ENCODE results near the gene IMPG2.

The IMPG2 gene

DNA sequence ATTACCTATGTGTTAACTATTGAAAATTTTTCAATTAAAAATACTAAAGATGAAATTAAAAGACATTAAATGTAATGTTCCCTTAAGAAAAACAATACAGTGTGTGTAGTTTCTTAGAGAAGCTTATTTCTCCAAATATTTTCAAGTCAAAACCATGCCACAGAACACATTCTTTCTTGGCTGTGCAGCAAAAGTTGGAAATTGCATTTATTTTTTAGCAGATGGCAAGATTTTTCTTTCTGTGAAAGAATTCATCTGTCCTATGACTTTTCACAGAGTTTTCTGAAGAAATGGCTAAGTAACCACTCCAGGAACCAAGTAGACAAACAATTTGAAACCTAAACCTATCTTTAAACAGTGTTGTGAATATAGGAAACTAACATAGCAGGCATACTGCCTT lies 47.2 kb downstream of the IMPG2 start:
- no peak for FAIRE-seq

DNA sequence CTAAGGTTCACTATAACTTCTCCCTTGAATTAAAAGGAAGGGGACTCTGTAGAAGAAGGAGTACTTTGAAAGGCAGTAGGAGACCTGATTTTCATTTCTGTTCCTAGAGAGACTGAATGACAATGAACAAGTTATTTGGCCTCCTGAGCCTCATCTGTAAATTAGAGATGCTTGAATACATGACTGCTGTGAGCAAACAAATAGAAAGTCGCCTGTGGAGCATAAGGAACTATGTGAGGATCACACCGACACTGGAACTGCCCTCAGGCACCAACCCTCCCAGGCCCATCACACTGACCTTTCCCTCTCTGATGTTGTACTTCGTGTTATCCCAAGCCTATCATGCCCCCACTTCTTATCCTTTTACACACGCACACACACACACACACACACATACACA lies 48.6 kb downstream of the IMPG2 start:
- FAIRE-seq, result no peak

DNA sequence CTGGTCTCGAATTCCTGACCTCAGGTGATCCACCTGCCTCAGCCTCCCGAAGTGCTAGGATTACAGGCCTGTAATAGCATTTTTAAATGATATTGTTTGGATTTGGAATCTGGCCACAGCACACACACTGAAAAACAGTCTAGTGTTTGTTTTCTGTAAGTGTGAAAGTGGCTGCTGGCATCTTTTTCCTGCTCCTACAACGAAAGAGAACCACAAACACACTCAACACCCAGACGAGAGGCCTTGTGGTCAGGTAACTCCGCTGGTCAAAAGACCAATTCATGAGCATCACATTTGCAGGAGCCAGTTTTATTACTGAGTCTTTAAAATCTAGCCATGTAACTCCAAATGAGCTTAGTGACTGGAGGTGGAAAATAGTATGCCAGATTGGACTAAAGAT lies 50.2 kb downstream of the IMPG2 start:
- FAIRE-seq, result no peak

DNA sequence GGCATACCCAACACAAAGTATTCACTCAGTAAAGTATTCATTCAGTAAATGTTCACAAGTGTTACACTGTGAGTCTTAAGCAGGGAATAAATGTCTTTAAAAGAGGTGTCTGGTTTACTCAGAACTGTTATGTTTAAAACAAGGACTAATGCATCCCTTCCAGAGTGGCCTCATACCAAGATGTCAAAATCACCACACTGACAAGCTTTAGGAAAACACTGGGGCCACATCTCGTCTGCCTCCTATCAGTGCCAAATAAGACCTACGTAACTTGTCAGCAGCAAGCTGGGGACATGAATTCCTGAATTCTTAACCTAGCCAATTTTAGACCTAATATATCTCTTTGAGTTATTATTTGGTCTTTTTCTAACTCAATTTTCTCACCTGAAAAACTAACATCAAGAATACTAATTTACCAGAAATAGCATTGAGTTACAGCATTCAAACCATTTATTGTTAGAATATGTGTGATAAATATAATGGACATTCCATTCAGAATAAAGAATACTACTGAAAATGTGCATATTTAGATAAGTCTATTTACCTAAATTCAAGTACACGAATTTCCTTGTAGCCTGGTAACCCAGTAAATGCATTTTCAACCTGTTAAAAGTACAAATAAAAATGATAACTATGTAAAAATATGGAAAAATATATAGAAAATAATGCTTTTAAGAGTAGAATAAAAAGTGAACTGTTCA lies 51.3 kb downstream of the IMPG2 start:
- FAIRE-seq, result no peak

- FAIRE-seq, result no peak
Observed at GRCh38 chr3:101268141-101268540, 52.2 kb downstream of the IMPG2 start.

GRCh38 chr3:101266566-101266965 lies 53.8 kb downstream of the IMPG2 start:
- no peak for FAIRE-seq

- no peak for FAIRE-seq
Observed at GRCh38 chr3:101266071-101266470, 54.3 kb downstream of the IMPG2 start.

DNA sequence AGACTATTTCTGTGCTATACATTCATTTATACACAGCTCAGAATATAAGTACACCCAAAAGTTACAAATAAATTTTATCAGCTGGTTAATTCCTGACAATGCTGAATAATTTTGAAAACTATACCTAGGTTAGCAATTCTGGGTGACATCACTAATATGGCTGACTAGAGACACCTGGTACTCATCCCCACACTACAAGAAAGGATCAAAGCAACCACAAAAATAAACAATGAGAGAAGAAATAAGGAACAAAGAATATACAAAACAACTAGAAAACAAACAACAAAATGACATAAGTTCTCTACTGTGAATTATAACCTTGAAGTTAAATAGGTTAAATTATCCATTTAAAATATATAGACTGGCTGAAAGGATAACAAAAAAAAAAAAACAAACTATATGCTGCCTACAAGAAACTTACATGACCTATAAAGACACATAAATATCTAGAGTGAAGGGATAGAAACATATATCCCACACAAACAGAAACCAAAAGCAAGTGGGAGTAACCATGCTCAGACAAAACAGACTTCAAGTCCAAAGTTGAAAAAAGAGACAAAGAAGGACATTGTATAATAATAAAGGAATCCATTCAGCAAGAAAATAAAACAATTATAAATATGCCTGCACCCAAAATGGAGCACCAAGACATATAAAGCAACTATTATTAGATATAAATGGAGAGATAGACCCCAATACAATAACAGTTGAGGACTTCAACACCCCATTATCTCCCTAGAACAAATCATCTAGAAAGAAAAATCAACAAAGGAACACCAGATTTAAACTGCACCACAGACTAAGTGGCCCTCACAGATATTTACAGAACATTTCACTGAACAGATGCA lies 57.8 kb downstream of the IMPG2 start:
- FAIRE-seq, result no peak

GRCh38 chr3:101261506-101261905 lies 58.9 kb downstream of the IMPG2 start:
- FAIRE-seq, result no peak

DNA sequence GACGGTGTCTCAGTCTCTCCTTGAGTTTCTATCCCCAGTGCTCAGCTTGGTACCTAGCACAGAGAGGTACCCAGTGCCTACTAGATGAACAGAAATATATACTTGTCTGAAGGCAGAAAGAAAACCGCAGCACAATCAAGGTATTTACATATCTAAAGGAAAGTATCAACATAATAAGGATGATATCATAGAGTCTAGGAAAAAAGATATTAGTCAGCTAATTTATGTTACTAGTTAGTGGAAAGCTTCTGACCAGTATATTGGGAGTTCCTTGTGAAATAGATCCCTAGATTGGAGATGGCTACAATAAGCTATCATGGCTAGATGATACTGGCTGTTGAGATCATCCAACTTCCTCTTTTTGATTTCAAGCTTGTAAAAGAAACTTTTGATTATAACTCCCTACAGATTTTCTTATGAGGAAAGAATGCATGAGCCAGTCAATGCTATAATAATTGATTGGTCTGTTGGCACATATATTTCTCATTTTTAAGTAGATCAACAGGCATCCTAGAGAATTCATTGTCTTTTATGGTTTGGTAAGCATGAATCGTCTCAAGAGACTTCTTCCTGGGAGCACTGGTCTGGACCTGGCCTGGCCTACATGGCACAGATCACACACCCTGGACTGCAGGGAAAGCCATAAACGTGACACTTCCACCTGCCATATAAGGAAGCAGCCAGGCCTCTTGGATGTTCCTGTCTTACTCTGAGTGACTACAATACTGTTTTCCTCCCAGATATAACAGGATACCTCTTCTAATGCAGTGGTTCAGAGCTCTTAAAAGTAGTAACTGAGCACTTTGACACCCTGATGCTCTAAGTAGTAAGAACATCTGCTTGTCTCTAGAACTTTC lies 60.7 kb downstream of the IMPG2 start:
- FAIRE-seq, result no peak

GRCh38 chr3:101256511-101256910 lies 63.9 kb downstream of the IMPG2 start:
- FAIRE-seq, result no peak

DNA sequence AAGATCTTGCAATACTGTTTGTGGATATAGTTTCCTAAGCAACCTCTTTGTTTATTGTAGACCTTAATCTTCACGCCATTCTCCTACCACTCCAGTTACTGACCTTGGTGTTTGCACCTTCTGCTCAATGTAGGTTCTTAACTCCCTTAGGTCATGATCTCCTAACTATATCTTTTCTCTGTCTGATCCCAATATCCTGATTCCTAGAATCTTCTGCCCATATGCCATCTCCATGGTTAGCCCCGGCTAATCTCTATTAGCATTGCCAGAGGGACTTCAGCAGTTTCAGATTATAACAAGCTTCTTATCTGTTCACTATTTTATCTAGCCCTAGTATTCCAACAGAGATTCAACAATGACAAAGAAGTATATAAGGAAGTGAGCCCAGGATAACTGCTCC lies 64.9 kb downstream of the IMPG2 start:
- no peak for FAIRE-seq

DNA sequence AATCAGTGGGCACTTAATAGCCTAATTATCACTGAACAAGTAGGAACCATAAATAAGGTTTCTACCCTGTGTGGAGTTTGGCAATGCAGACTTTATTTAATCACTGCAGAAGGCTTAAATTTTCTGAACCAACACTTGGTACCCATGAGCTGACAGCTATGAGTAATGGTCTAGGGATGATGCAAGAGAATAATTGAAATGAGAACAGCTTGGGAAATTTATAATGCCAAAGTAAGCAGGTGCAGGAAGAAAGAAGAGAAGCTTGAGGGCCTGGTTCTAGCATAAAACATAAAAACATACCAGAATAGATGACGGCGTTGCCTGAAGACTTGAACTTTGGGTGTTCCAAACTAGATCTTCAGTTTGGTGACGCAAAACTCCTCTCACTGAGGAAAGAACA lies 67.0 kb downstream of the IMPG2 start:
- FAIRE-seq, result no peak

DNA sequence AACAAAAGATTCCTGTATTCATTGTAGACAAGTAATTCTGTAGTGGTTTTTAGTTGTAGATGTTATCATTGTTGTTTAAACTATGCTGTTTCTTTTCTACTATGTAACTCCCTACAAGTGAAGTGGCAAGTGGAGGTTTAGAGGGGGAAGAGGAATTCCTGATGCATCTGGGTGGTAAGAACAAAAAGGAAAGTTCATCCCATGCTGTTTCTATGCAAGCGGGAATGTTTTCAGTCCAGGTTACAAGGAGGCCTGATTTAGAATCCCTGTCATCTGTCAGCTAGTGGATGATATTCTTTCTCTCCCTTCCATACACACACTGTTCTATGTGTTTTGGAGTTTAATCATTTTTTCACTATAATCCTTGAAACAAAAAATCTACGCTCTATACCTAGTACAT lies 67.4 kb downstream of the IMPG2 start:
- no peak for FAIRE-seq

- no peak for FAIRE-seq
Observed at GRCh38 chr3:101252307-101252706, 68.1 kb downstream of the IMPG2 start.

DNA sequence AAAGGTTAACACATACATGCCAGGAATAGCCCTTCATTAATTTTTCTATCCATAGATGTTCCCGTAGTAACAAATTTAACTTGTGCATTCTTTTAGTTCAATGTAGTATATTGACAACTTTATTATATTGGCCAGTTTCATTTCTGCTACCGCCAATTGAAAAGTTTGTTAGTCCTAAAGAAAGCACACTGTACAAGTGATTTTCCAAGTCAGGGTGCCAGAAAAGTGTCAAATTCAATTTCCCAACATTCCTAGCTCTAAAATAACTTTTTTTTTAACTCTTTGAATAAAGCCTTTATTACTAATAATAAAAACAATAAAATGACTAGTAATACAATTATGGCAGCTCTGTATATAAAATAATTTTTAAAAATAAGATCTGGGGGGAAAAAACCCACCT lies 68.9 kb downstream of the IMPG2 start:
- no peak for FAIRE-seq

DNA sequence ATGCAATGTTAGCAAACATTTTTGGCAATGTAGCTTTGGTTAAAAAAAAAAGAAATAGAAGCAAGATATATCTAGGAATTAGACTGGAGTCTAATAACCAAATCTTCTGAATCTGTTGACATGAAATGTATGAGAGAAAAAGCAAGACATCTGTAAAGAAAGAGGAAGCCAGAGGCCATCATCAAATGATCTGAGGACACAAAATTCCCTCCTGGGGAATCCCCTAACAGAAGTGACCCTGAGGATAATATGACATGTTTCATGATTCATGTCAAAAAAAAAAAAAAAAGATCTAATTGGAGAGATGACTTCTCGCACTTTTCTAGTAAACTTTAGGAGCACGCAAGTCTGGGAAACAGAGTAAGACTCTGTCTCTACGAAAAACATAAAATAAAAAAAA lies 70.9 kb downstream of the IMPG2 start:
- FAIRE-seq, result no peak

GRCh38 chr3:101248736-101249135 lies 71.6 kb downstream of the IMPG2 start:
- FAIRE-seq, result no peak

- FAIRE-seq, result no peak
Observed at GRCh38 chr3:101244212-101244575, 76.2 kb downstream of the IMPG2 start.

GRCh38 chr3:101243285-101244211 lies 76.8 kb downstream of the IMPG2 start:
- no peak for FAIRE-seq

DNA sequence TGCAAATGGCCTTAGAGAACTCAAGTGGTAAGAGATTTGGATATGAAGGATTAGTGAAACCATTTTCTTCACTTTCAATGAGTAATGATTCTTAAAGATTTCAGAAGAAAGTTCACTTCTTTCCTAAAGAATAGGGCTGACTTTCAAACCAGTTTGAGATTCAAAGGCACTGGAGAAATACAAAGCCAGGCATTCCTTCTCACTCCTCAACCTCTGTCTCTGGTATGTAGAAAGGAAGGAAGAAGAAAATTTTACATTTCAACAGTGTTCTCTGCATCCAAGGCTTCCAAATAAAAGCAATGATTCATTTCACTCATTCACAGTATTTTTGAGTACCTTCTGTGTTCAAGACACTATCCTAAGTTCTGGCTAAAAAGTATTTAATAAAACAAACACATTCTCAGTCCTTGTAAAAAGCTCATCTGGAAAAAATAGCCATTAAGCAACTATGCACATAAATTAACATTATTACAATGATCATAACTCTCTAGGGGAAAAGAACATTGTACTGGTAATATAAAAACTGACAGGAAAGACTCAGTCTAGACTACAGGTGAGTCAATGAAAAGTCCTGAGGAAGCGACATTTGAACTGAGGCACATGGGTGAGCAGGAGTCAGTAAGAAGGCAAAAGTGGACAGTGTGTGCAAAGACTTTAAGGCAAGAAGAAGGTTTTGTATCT lies 79.5 kb downstream of the IMPG2 start:
- FAIRE-seq, result no peak

- FAIRE-seq, result no peak
Observed at GRCh38 chr3:101235048-101235447, 85.3 kb downstream of the IMPG2 start.
